Common myeloid progenitor, CD34-positive (primary cell): ENCODE results near the gene GABBR2.

Experiments used
- CTCF ChIA-PET: fragments of 350-600 bp; sonication (Branson Sonifier 250); formaldehyde crosslinking; loops from one replicate; lab custom pipeline; 2021; ENCODE audit warnings: antibody characterized with exemption; lab: Charles Lee
- POLR2A ChIA-PET: fragments of 350-600 bp; sonication (Branson Sonifier 250); formaldehyde crosslinking; loops from one replicate; lab custom pipeline; 2021; ENCODE audit warnings: antibody characterized with exemption; lab: Charles Lee
- DNase-seq, 3 donors: peaks; one replicate each; pipeline versions ENCODE4 v3.0.0 to v3.0.0-alpha.2; 2013
- H3K27ac ChIP-seq, 2 experiments: 1 replicate in 1 of 2; 2 replicates in 1 of 2; pipeline ENCODE4 v1.7.0; 2013; ENCODE audit warnings: inconsistent platforms in 2 of 2, low read length in 2 of 2, mild to moderate bottlenecking in 2 of 2, low read depth in 1 of 2, moderate library complexity in 1 of 2; ENCODE audit not compliant: severe bottlenecking in 2 of 2, insufficient read depth in 1 of 2, poor library complexity in 1 of 2
- H3K27me3 ChIP-seq, 5 experiments: replicated peaks in 2 of 5; 1 replicate in 3 of 5; 2 replicates in 2 of 5; pipeline versions ENCODE4 v1.6.1 to v1.7.0; 2013; ENCODE audit warnings: low read length in 4 of 5, mild to moderate bottlenecking in 2 of 5, moderate library complexity in 2 of 5, inconsistent platforms in 1 of 5; ENCODE audit not compliant: insufficient read depth in 5 of 5, control insufficient read depth in 4 of 5
- H3K36me3 ChIP-seq, 4 experiments: 1 replicate in 2 of 4; 2 replicates in 2 of 4; pipeline versions ENCODE4 v1.6.1 to v1.7.0; 2013; ENCODE audit warnings: low read length in 3 of 4, control low read depth in 1 of 4, mild to moderate bottlenecking in 1 of 4; ENCODE audit not compliant: control insufficient read depth in 4 of 4, insufficient read depth in 4 of 4
- H3K4me1 ChIP-seq, 4 experiments: 1 replicate in 3 of 4; 2 replicates in 1 of 4; pipeline versions ENCODE4 v1.6.1 to v1.7.1; 2013; ENCODE audit warnings: low read length in 3 of 4, mild to moderate bottlenecking in 3 of 4, control low read depth in 1 of 4, inconsistent platforms in 1 of 4, moderate library complexity in 1 of 4; ENCODE audit not compliant: control insufficient read depth in 4 of 4, insufficient read depth in 4 of 4; ENCODE audit errors: control extremely low read depth in 1 of 4
- H3K4me3 ChIP-seq, 7 experiments: 1 replicate in 4 of 7; 2 replicates in 3 of 7; pipeline versions ENCODE4 v1.5.1 to v1.7.0; 2013; ENCODE audit warnings: mild to moderate bottlenecking in 7 of 7, low read length in 6 of 7, moderate library complexity in 6 of 7, inconsistent platforms in 2 of 7, low read depth in 2 of 7, control low read depth in 1 of 7; ENCODE audit not compliant: insufficient read depth in 4 of 7, control insufficient read depth in 1 of 7; ENCODE audit errors: extremely low read depth in 1 of 7
- H3K9me3 ChIP-seq, 5 experiments: 1 replicate in 4 of 5; 2 replicates in 1 of 5; pipeline versions ENCODE4 v1.6.1 to v1.7.1; 2013; ENCODE audit warnings: low read length in 4 of 5, mild to moderate bottlenecking in 2 of 5, inconsistent platforms in 1 of 5, low read depth in 1 of 5, moderate library complexity in 1 of 5; ENCODE audit not compliant: control insufficient read depth in 4 of 5, insufficient read depth in 2 of 5; ENCODE audit errors: control extremely low read depth in 1 of 5
- WGBS: methylation state at CpG from one replicate; pipeline ENCODE4 v1.1.5; 2013; ENCODE audit not compliant: insufficient coverage; 5-methylcytosine and 5-hydroxymethylcytosine counted together

Gene GABBR2

DNA sequence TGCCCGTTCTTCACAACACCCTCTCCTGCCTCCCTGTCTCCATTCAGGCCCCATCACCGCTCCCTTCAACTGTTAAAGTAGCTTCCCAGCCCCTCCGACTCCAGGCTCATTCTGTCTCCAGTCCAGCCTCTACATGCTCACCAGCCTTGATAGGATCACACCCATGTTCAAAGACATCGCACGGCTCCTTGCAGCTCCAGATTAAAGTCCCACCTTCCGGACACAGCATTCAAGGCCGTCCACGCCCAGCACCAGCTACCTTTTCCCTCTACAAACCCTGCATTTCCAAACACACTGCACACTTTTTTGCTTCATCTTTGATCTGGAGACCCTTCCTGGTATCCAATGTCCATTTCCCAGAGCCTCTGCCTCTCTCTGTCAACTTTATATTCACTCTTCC is 6.4 kb downstream of the GABBR2 start:
- no peak overlapping the region for H3K4me3 ChIP-seq
- CTCF ChIA-PET: no interaction called here
- POLR2A ChIA-PET: no interaction called here
- H3K9me3 ChIP-seq: peaks cover 0 to 11% (median 3%) of the 10 kb centered on the region in 5 experiments
- no peak for DNase-seq
- H3K27ac ChIP-seq: no peak overlapping the region
- peaks cover 6 to 88% (median 26%) of the 10 kb centered on the region in 5 experiments for H3K27me3 ChIP-seq
- no peaks in the 10 kb centered on the region for H3K36me3 ChIP-seq
- 94% methylated on average over 8 of the region's 8 CpGs for WGBS
- peaks cover 0 to 7% (median 3%) of the 10 kb centered on the region in 4 experiments for H3K4me1 ChIP-seq

DNA sequence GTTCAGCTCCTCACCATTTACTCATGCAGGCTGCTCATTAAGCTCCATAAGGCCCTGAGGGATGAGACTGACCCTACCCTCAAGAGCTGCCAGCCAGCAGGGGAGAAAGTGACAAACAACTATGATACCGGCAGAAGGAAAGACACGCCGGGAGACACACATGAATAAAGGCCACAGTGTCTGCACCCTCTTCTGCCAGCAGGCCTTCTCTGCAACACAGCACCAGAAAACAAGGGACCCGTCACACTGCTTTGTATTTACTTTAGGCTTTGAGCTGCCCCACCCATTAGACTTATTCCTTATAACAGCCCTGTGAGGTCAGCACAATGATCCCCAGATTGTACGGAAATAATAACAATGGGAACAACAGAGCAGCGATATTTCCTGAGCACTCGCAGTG is 7.2 kb downstream of the GABBR2 start:
- 100% methylated on average over 4 of the region's 7 CpGs for WGBS
- Histone ChIP-seq H3K27ac (no peak overlapping the region), H3K36me3 (no peaks in the 10 kb centered on the region), H3K4me3 (no peak overlapping the region), H3K9me3 (peaks cover 0 to 11% (median 3%) of the 10 kb centered on the region in 5 experiments), H3K4me1 (no peaks in the 10 kb centered on the region), H3K27me3 (peaks cover 6 to 85% (median 23%) of the 10 kb centered on the region in 5 experiments)
- CTCF ChIA-PET: no interaction called here
- DNase-seq: no peak
- POLR2A ChIA-PET: no interaction called here

DNA sequence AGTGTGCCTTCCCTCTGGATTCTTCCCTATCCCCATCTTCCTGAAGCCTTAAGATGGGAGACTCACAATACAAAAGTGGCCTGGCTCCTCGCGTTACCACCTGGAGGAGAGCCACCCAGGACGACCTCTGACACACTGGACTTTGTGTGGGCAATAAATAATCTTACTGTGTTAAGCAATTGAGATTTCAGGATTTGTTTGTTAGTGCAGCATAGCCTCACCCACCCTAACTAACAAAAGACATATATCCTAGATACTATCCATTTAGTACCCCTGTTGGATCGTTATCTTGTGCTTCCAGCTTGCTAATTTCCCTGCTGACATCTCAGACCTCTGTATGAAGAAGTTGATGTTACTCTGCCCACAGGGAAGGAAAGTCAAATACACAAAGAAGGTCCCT is 7.9 kb downstream of the GABBR2 start:
- Histone ChIP-seq H3K9me3 (peaks cover 0 to 11% (median 3%) of the 10 kb centered on the region in 5 experiments), H3K4me3 (no peak overlapping the region), H3K36me3 (no peaks in the 10 kb centered on the region), H3K4me1 (no peaks in the 10 kb centered on the region), H3K27me3 (peaks cover 3 to 84% (median 20%) of the 10 kb centered on the region in 5 experiments), H3K27ac (no peak overlapping the region)
- no CpG with 5 or more reads among the region's 4 CpGs for WGBS
- ChIA-PET POLR2A (no interaction called here), CTCF (no interaction called here)
- no peak for DNase-seq

DNA sequence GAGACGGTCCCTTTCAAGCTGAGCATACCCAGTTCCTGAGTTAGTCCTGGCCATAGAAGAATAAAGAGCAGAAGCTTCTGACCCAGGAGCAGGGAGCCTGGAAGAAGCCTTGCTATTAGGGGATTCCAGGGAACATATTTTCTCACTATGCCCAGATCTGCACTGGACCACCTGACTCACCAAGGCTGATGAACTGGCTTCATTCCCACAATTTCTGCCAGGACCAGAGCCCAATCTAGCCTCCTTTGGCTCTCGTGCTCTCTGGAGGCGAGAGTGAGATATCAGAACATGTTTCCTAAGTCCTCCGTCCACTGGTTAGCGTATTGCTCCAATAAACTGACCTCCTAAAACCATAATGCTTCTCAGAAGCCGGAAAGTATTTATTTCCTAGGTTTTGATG is 9.9 kb downstream of the GABBR2 start:
- ChIA-PET CTCF (no interaction called here), POLR2A (interaction anchor here (0.6 kb wide), 1 partner anchor 221 kb away, joined by 3 read pairs; no protein-coding TSS in a partner anchor)
- no peak for DNase-seq
- H3K9me3 ChIP-seq: peaks cover 0 to 11% (median 2%) of the 10 kb centered on the region in 5 experiments
- H3K4me1 ChIP-seq: no peaks in the 10 kb centered on the region
- H3K27ac ChIP-seq: no peak overlapping the region
- H3K36me3 ChIP-seq: no peaks in the 10 kb centered on the region
- H3K4me3 ChIP-seq: no peak overlapping the region
- H3K27me3 ChIP-seq: peaks cover 0 to 65% (median 18%) of the 10 kb centered on the region in 5 experiments
- WGBS: 100% methylated on average over 3 of the region's 6 CpGs

DNA sequence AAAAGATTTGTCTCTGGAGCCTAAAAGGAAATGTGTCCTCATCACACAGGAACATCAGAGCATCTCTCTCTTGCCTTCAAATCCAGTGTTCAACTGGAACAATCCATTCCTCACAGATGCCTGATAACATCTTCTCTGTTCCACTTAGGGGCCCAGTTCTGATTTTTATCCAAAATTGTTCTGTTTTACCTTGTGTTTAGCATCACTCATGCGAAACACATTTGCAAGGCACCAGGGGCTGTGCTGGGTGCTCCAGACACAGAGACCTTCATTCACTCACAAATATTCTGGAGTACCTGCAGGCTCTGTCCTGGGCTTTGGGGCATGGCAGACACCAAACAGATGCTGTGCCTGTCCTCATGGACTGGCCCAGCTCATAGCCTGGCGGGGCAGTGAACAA is 13.8 kb downstream of the GABBR2 start:
- DNase-seq: no peak
- H3K4me1 ChIP-seq: no peaks in the 10 kb centered on the region
- no peaks in the 10 kb centered on the region for H3K9me3 ChIP-seq
- ChIA-PET CTCF (interaction anchor here (0.8 kb wide), 1 partner anchor 13 kb away, joined by 3 read pairs; no protein-coding TSS in a partner anchor), POLR2A (no interaction called here)
- peaks cover 0 to 31% (median 15%) of the 10 kb centered on the region in 5 experiments for H3K27me3 ChIP-seq
- H3K27ac ChIP-seq: no peak overlapping the region
- no peaks in the 10 kb centered on the region for H3K36me3 ChIP-seq
- H3K4me3 ChIP-seq: no peak overlapping the region
- 97% methylated on average over 2 of the region's 2 CpGs for WGBS

DNA sequence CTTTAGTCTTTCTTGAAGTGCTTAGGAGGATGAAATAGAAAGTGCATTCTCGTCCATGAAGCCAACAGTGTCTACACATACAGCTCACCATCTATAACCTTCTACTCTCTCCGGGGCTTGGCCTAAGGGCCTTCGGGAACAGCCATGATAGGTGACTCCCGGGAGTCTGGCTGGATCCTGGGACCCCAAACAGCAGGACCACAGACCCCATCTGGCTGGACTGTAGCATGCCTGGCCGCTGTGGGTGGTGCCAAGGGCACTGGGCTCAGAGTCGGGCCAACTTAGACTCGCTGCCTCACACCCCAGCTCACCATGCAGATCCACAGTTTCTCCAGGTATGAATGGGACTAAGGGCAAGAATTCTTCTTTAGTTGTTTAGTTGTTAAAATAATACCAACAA is 16.3 kb downstream of the GABBR2 start:
- Histone ChIP-seq H3K27me3 (peaks cover 0 to 12% (median 10%) of the 10 kb centered on the region in 5 experiments), H3K9me3 (no peaks in the 10 kb centered on the region), H3K27ac (no peak overlapping the region), H3K4me3 (no peak overlapping the region), H3K36me3 (no peaks in the 10 kb centered on the region), H3K4me1 (peaks cover 0 to 3% (median under 1%) of the 10 kb centered on the region in 4 experiments)
- ChIA-PET POLR2A (no interaction called here), CTCF (no interaction called here)
- DNase-seq: no peak
- 90% methylated on average over 3 of the region's 7 CpGs for WGBS

DNA sequence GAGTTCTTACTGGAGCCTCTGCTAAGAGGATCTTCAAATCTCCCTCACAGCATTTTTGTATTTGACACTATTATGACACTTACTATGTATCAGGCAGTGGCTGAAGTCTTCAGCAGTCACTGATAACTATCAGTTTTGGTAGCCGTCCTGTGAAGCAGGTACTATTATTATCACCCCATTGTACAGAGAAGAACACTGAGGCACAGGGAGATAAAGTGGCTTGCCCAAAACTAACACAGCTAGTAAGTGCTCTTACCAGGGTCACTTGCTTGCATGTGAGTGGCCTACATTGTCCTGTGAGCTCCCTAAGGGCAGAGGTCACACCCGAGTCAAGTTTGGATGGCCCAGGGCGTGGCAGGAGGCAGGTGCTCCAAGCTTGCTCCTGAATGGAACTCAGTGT is 16.8 kb downstream of the GABBR2 start:
- no peak for DNase-seq
- ChIA-PET CTCF (no interaction called here), POLR2A (no interaction called here)
- H3K4me3 ChIP-seq: no peak overlapping the region
- H3K9me3 ChIP-seq: no peaks in the 10 kb centered on the region
- 87% methylated on average over 3 of the region's 3 CpGs for WGBS
- no peaks in the 10 kb centered on the region for H3K36me3 ChIP-seq
- H3K27ac ChIP-seq: no peak overlapping the region
- peaks cover 0 to 8% (median 4%) of the 10 kb centered on the region in 4 experiments for H3K4me1 ChIP-seq
- peaks cover 0 to 10% (median 10%) of the 10 kb centered on the region in 5 experiments for H3K27me3 ChIP-seq
